ENCODE data around the gene GMDS.

GMDS gene

DNA sequence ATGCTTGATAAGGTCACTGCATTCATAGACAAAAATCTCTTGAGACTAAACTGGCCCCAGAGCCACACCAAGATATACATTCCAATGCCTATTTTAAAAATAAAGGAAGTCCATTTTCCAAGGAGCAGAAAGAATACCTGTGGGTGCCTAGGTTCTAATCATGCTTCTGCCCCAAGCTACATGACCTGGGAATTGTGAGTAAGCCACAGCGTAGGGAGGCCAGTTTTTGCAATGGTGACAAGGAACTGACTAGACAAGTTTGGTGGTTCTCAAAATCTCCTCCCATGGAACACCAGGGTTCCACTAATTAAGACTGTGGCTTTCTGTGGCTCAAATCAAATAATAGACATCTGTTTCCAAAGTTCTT is 83.3 kb downstream of the GMDS start:
- H3K4me3 ChIP-seq (ENCODE audit: low read length): no peak overlapping the region
- TF ChIP-seq ZNF274 (IDR thresholded peaks at IDR 0.05; ENCODE audit: low read depth, low read length): no peak

DNA sequence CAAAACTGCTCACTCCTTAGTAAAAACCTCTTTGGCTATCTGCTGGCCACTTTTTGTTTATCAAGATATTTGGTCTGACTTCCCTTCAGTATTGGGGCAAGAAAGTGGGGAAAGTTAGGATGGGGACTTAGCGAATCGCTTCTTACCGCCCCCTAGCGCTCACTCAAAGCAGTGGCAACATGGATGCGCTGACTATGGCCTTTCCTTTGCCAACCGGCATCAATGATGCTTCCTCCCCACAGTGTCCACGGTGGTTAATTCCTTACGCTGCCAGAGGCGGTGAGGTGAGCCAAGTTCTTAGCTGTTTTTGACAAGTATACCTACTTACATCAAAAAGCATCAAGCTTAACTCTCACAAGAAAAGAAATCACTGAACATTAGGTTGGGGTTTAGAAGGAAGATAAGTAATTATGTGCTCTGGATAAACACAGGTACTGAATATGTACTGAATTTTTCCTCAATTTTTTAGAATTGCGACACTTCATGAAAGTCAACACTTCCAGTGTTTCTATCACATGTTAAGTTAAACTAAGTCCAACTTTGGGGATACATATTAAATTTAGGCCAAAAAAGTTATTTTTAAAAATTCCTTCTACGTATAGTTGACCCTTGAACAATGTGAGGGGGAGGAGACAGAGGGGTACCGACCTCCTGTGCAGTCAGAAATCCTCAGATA is 86.7 kb downstream of the GMDS start:
- no peak for TF ChIP-seq ZNF274 (IDR thresholded peaks at IDR 0.05; ENCODE audit: low read depth, low read length)
- no peak overlapping the region for H3K4me3 ChIP-seq (ENCODE audit: low read length)

DNA sequence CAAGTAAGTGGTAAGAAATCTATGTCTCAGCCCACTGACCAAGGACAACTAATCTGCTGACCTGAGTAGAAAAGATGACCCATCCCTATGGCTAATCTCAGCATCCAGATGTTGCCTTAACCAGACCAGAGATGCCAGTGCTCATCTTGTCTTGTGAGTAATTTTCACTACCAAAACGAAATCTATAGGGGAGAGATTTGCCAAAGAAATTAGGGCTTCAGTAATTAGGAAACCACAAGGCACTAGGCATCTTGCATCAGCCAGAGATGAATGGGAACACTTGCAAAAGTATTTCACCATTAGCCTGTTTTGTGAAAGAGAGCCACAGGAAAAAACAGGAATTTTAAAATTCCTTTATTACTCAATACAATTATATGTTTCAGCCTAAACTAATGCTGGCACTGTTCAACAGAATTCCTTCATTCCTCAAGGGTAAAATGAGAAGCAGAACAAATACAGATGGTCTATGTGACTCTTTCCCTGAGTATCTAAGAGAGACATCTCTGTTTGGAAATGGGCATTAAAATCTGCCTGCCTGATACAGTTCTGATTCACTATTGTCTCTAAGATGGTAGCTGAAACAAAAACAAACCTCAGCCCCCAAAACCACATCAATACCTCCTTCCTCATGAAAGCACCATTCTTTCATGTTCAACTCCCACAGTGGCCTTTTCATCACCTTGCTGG is 87.8 kb downstream of the GMDS start:
- no peak overlapping the region for H3K4me3 ChIP-seq (ENCODE audit: low read length)
- TF ChIP-seq ZNF274 (IDR thresholded peaks at IDR 0.05; ENCODE audit: low read depth, low read length): no peak

DNA sequence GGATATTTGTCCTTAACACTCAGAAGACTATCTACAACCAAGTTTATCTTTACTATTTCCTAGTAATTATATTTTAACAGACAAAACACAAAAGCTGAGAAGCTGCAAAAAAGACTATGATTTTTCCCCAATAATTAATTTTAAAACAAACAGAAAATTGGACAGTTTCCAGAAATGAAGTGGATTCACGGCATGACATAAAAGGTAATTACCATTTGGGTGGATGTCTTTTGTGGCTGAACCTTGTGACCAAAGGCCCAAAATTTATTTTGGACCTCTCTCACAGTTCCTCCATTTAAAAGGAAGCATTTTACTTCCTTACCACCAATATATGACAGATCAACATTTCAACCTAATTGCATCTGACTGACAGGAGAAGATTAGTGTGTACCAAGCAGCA is 90.2 kb downstream of the GMDS start:
- TF ChIP-seq ZNF274 (IDR thresholded peaks at IDR 0.05; ENCODE audit: low read depth, low read length): no peak
- H3K4me3 ChIP-seq (ENCODE audit: low read length): no peak overlapping the region

DNA sequence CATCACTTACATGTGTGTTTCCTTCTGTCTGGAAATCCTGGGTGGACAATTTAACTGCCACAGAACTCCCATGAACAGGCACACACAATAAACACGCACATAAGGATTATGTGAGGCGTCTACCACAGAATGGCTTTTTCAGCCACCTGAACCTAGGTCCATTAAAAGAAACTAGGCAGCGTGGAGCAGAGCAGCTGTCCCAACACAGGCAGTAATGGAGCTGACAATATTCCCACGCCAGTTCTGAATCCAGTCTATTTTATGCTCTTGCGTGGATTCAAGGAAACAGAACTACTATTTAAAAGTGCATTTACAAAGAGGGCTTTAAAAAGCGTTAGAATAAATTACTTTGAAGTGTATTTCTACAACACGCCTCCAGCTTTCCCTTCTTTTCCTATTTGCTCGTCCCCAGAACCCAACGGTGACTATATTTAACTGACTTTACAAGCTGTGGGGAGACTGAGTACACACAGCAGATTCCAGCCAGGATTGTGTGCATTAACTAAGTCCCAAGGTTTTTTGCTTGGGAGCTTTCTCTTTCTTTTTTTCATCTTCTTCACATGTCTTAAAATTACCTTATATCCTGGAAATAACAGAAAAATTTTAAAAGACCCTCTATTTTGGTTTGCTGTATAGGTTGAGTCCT is 95.9 kb downstream of the GMDS start:
- no peak overlapping the region for H3K4me3 ChIP-seq (ENCODE audit: low read length)
- no peak for TF ChIP-seq ZNF274 (IDR thresholded peaks at IDR 0.05; ENCODE audit: low read depth, low read length)

DNA sequence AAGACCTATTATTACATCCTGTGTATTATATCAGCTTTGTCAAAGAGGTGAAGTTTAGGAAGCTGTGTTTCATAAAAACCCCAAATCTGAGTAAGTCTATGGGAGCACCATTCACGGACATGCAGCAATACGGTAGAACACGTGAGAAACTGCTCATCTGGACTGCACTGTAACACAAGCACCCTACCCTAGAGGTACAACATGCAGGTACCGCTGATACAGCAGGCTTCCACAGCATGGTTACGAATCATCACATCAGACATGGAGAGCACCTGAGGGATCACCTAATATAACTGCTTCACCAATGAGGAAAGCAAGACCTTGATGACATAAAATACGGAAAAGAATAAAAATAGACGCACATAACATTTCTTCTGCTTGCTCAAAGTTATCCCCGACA is 96.7 kb downstream of the GMDS start:
- TF ChIP-seq ZNF274 (IDR thresholded peaks at IDR 0.05; ENCODE audit: low read depth, low read length): no peak

DNA sequence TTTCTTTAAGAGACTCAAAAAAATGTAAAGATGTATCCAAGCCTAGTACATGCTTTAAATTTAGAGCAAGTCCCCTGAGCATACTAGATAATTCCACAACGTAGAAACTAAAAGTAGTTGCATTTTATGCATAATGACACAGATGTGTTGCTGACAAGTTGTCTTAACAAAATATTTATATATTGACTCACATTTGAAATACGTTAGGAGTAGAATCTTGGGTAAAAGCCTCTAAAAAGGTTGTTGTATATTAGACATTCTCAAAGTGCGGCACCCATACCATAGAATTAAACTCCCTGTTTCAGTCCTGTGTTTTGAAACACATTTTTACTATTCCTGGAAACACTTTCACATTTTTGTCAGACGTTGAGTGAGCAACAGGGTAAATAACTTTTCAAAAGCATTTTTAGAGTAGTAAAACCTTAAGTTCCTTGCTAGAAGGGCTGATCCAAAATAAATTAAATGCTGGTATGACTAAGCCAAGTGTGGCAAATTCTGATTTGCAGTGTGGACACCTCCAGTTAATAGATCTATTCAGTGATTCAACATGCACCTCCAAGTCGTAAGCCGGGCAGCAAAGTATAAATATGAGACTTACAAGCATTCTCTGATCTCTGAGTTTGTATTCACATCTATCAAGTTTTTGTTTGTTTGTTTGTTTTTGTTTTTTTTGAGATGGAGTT is 97.5 kb downstream of the GMDS start:
- H3K4me3 ChIP-seq (ENCODE audit: low read length): no peak overlapping the region
- no peak for TF ChIP-seq ZNF274 (IDR thresholded peaks at IDR 0.05; ENCODE audit: low read depth, low read length)

More for the DNA sequence above, 96.7 kb downstream of the GMDS start:
- H3K4me3 ChIP-seq (ENCODE audit: low read length): no peak overlapping the region

DNA sequence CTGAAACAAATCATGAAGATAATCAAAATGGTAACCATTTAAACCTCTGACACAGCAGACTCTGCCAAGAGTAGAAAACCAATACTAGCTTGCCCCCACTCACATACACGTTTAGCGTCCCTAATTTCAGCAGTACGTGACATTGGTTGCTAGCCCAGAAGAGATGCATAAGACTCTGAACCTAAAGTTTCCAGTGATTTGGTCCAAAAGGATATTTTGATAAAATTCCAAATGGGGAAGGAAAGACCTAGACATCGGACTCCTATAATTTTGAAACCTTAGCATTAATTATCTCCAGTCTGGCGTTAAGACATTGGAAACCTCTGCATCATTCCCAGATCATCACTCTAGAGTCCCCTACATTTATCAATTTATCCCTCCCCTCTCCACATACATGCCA is 98.1 kb downstream of the GMDS start:
- H3K4me3 ChIP-seq (ENCODE audit: low read length): no peak overlapping the region
- TF ChIP-seq ZNF274 (IDR thresholded peaks at IDR 0.05; ENCODE audit: low read depth, low read length): no peak

DNA sequence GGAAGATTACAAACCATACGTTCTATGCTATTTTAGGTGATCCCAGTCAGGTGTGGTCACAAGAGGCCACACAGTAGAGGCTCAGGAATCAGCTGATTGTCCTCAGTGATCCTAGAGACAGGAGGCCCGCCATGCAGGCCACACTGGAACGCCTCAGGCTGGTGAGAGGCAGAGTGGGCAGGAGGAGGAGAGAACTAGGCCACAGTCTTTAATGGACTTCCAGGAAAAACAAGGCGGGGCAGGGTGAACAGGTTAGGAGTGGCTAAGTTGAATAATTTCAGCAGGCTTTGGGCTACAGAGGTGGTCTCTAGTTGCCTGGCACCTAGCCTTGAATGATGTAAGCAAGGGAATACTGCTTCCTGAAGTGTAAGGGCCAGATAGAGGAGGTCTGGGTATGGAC is 101.2 kb downstream of the GMDS start:
- H3K4me3 ChIP-seq (ENCODE audit: low read length): no peak overlapping the region
- TF ChIP-seq ZNF274 (IDR thresholded peaks at IDR 0.05; ENCODE audit: low read depth, low read length): no peak

DNA sequence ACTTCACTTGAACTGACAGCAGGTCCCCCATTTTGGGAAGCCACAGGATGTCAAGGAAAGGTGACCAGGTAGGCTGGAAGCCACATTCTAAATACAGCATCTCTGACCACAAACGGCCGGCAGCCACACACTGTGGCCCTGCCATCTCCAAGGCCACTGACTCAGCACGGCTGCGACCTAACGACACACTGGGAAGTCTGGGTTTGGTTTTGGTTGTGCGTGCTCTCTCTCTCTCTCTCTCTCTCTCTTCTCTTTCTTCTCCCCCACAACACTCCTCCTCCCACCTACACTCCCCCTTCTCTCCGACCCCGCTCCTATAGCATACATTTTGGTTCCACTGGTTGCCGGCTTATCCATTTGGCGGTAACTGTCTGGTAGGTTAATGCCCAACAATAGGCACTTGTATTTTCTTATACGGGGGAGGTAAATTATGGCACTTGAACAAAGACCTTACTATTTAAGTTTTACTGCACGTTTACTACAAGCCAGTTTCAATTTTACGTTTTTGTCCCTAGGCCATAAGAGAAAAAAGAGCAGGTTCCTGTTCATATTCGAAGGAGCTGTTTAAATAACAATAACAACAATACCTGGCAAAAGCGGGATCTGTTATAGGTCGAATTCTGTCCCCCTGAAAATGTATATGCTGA is 103.6 kb downstream of the GMDS start:
- H3K4me3 ChIP-seq (ENCODE audit: low read length): no peak overlapping the region
- TF ChIP-seq ZNF274 (IDR thresholded peaks at IDR 0.05; ENCODE audit: low read depth, low read length): no peak

DNA sequence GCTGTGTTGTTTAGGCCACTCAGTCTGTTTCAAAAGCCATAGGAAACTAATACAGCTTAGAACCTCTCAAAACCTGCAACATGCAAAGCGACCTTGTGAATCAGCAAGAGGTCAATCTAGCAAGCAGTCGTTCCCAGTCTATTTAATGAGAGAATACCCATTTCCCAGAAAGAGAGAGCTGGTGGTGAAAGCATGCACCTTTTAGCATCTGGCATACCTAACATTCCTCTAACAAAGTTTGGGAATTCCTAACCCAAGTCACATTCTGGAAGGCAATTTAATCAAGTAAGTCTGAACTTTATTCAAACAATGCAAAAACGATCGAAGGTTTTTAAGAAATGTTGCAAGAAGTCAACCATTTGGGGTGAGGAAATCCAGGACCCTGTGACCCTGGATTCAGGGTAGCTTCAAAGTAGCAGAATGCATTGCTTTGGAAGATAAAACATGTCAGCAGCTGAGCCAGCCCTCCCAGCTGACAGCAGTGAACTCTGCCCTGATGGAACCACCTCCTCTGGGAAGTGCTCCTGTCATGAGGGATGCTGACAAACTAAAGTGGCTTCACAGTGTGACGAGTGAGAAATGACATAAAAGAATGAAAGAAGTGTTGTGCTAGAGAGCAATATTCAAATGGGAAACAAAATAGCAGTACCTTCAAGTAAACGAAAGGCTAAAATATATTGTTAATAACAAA is 104.8 kb downstream of the GMDS start:
- no peak overlapping the region for H3K4me3 ChIP-seq (ENCODE audit: low read length)
- no peak for TF ChIP-seq ZNF274 (IDR thresholded peaks at IDR 0.05; ENCODE audit: low read depth, low read length)

DNA sequence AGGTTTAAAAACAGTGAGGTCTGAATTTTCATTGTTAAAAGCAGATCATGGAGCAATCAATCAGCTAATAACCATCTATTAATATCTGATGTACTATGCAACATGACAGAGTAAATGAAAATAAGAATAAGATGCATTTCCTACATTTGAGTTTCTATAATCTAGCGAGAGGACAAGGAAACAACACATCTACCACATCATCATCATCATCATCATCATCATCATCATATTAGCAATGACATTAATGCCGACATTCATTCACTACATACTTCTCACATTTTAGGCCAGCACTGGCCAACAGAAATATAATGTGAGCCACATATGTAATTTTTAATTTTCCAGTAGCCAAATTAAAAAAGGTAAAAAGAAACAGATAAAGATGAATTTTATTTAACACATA is 110.0 kb downstream of the GMDS start:
- no peak for TF ChIP-seq ZNF274 (IDR thresholded peaks at IDR 0.05; ENCODE audit: low read depth, low read length)
- H3K4me3 ChIP-seq (ENCODE audit: low read length): no peak overlapping the region

DNA sequence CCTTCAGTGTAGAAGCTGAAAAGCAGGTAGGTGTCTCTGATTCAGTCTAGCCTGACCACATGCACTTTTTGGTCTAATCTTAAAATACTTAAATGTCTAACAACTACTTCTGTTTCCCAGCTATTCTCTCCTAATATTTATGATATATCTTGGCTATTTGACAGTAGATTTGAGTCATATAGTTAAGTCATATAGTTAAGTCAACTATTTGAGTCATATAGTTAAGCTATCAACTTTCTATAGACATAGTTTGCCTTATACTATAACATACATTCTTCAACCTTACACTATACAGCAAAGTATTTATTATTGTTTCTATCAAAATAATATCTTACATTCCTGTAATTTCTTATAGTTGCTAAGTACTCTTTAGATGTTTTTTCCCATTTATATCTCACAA is 110.9 kb downstream of the GMDS start:
- TF ChIP-seq ZNF274 (IDR thresholded peaks at IDR 0.05; ENCODE audit: low read depth, low read length): no peak
- no peak overlapping the region for H3K4me3 ChIP-seq (ENCODE audit: low read length)

Data from GM08714 (cell line).